ENCODE measurements around the gene MN1. TPM values are rescaled to one million over a fixed set of nuclear protein-coding genes. Genes with fewer than 3 reads are reported as not detected.

Gene MN1
- total and polyA plus RNA-seq, 2 of the 4 experiments (the other 2 are of a cell fraction) = 0.36 to 1.3 TPM

DNA sequence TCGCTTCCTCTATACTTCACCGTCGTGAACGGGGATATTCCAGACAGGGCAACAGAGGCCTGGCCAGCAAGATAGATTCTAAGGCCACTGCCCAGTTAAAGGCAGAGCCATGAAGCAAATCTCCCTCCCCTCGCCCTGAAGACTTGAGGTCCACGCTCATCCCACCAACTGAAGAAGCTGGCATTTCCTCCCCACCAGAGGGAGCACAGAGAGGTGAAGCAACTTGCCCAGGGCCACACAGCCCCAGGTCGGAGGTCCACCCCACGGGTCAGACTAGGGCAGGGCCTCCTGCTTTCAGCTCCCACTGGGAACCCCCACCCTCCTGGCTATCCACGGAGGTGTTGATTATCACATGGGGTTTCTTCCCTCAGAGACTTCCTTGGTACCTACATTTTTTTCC, 27.4 kb downstream of the MN1 start:
- H3K14ac ChIP-seq (replicated peaks; ENCODE audit: low read depth, low read length) = no peak overlapping the region
- WGBS, 2 experiments (ENCODE audit: extremely low coverage in 2 of 2, insufficient read length in 1 of 2) = 70% methylated on average over 2 of the region's 9 CpGs; no CpG with 5 or more reads in 1 of the 2 experiments
- no peaks in the 10 kb centered on the region for H3K9me1 ChIP-seq (ENCODE audit: insufficient read depth, low read length)
- dilution Hi-C loops (cut with HindIII; ENCODE audit: low sequenced_read_pairs, unreplicated experiment) (no loop called here), in situ Hi-C loops (cut with MboI; ENCODE audit: low sequenced_read_pairs) (no loop called here), intact Hi-C loops (cut with micrococcal nuclease) (no loop called here)
- no peak overlapping the region for H2BK20ac ChIP-seq (ENCODE audit: low read depth, low read length)
- no peaks in the 10 kb centered on the region for H3K27me3 ChIP-seq (ENCODE audit: control insufficient read depth, insufficient read depth, low read length)
- no peak overlapping the region for H2AFZ ChIP-seq (replicated peaks; ENCODE audit: low read length, poor library complexity)
- no peak for DNase-seq
- no peak overlapping the region for H3K56ac ChIP-seq (ENCODE audit: extremely low read depth, insufficient read depth, low read length)
- no peak overlapping the region for H2BK5ac ChIP-seq (ENCODE audit: low read depth, low read length, poor library complexity, severe bottlenecking)
- no peak overlapping the region for H2BK15ac ChIP-seq (ENCODE audit: low read depth, low read length)
- no peak overlapping the region for H3K23ac ChIP-seq (ENCODE audit: low read depth, low read length)
- H2BK120ac ChIP-seq (ENCODE audit: low read depth, low read length) = no peak overlapping the region
- POLR2A ChIA-PET (ENCODE audit: unreplicated experiment) = no interaction called here
- no peak overlapping the region for H4K5ac ChIP-seq (ENCODE audit: low read depth, low read length)
- H3K79me1 ChIP-seq (ENCODE audit: low read depth in 1 of 2, low read length in 2 of 2) = no peaks in the 10 kb centered on the region; a peak in 1 of 4 replicates
- H4K20me1 ChIP-seq (ENCODE audit: insufficient read depth, low read length) = no peaks in the 10 kb centered on the region; the same call in 1 of the 2 replicates
- H3K9me3 ChIP-seq (ENCODE audit: control insufficient read depth, insufficient read depth, low read length) = no peaks in the 10 kb centered on the region
- peaks cover 8% of the 10 kb centered on the region; the same call in 1 of the 2 replicates for H3K36me3 ChIP-seq (ENCODE audit: control insufficient read depth, insufficient read depth, low read length)
- no peak overlapping the region for H3K27ac ChIP-seq (ENCODE audit: insufficient read depth, low read length)
- no peak overlapping the region for H3K9ac ChIP-seq (ENCODE audit: low read depth, low read length)
- H3K4me3 ChIP-seq (ENCODE audit: insufficient read depth, low read depth, low read length) = no peak overlapping the region
- no peak for ATAC-seq (ENCODE audit: low read depth)
- no peak overlapping the region for H3K4ac ChIP-seq (ENCODE audit: low read depth, low read length)
- BruUV-seq (replicated peaks) = no TSS peak
- H3K4me2 ChIP-seq (ENCODE audit: low read depth, low read length) = no peak overlapping the region
- CTCF ChIA-PET = no interaction called here
- no peak overlapping the region for H3K18ac ChIP-seq (ENCODE audit: low read depth, low read length)
- TF ChIP-seq POLR2A (IDR thresholded peaks at IDR 0.05; ENCODE audit: low read depth, low read length) (no peak), MAZ (IDR thresholded peaks at IDR 0.05; ENCODE audit: borderline replicate concordance, low read depth, low read length) (no peak), FOS (IDR thresholded peaks at IDR 0.05; ENCODE audit: low read depth, low read length) (no peak), NFE2L2 (IDR thresholded peaks at IDR 0.05; ENCODE audit: low read depth, low read length) (no peak), MXI1 (IDR thresholded peaks at IDR 0.05; ENCODE audit: borderline replicate concordance, low read depth, low read length) (no peak), RFX5 (IDR thresholded peaks at IDR 0.05; ENCODE audit: low read depth, low read length) (no peak), SMC3 (IDR thresholded peaks at IDR 0.05; ENCODE audit: low read depth, low read length) (no peak), CHD1 (IDR thresholded peaks at IDR 0.05; ENCODE audit: low read depth, low read length) (no peak), CEBPB (IDR thresholded peaks at IDR 0.05; ENCODE audit: low read depth, low read length) (no peak), MAFK (IDR thresholded peaks at IDR 0.05; ENCODE audit: low read depth, low read length) (no peak), RAD21 (IDR thresholded peaks at IDR 0.05; ENCODE audit: low read length) (no peak), BHLHE40 (IDR thresholded peaks at IDR 0.05; ENCODE audit: low read depth, low read length) (no peak)
- TF ChIP-seq, protein P1, sequence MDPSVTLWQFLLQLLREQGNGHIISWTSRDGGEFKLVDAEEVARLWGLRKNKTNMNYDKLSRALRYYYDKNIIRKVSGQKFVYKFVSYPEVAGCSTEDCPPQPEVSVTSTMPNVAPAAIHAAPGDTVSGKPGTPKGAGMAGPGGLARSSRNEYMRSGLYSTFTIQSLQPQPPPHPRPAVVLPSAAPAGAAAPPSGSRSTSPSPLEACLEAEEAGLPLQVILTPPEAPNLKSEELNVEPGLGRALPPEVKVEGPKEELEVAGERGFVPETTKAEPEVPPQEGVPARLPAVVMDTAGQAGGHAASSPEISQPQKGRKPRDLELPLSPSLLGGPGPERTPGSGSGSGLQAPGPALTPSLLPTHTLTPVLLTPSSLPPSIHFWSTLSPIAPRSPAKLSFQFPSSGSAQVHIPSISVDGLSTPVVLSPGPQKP (IDR thresholded peaks at IDR 0.05; ENCODE audit: borderline replicate concordance, low read depth, low read length) = no peak
- TF ChIP-seq, protein P2, sequence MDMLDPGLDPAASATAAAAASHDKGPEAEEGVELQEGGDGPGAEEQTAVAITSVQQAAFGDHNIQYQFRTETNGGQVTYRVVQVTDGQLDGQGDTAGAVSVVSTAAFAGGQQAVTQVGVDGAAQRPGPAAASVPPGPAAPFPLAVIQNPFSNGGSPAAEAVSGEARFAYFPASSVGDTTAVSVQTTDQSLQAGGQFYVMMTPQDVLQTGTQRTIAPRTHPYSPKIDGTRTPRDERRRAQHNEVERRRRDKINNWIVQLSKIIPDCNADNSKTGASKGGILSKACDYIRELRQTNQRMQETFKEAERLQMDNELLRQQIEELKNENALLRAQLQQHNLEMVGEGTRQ (IDR thresholded peaks at IDR 0.05; ENCODE audit: low read depth, low read length) = no peak
- H2AK9ac ChIP-seq (replicated peaks; ENCODE audit: low read depth, low read length, poor library complexity) = no peak overlapping the region
- H4K91ac ChIP-seq (ENCODE audit: insufficient read depth, low read depth, low read length) = no peak overlapping the region
- no peak overlapping the region for H4K8ac ChIP-seq (ENCODE audit: low read depth in 2 of 2, low read length in 2 of 2)
- no peaks in the 10 kb centered on the region; the same call in 1 of the 2 replicates for H3K4me1 ChIP-seq (ENCODE audit: control insufficient read depth, insufficient read depth, low read length)
- no peak overlapping the region for H2AK5ac ChIP-seq (ENCODE audit: low read depth, low read length)
